H1 (cell line): ENCODE measurements around the gene DLK1. TPM values are rescaled to one million over a fixed set of nuclear protein-coding genes. Genes with fewer than 3 reads are reported as not detected.

ENCODE experiments used
- BRCA1 ChIP-seq: IDR thresholded peaks from 2 replicates; pipeline ENCODE4 v1.6.1; 2012; ENCODE audit warnings: low read depth, low read length, improper control_type of control experiment
- CHD2 ChIP-seq: IDR thresholded peaks from 2 replicates; pipeline ENCODE4 v1.6.1; 2012; ENCODE audit warnings: low read length, improper control_type of control experiment
- CTBP2 ChIP-seq: IDR thresholded peaks from 2 replicates; pipeline ENCODE4 v1.7.0; 2011; ENCODE audit warnings: borderline replicate concordance, mild to moderate bottlenecking, moderate library complexity, mixed read lengths, low read length; ENCODE audit not compliant: insufficient read depth, insufficient read length
- EZH2 ChIP-seq: fragments of 200-600 bp; sonication (generic); IDR thresholded peaks from 2 replicates; pipeline ENCODE4 v1.7.1; 2012; ENCODE audit warnings: low read depth, mild to moderate bottlenecking, moderate library complexity, low read length, inconsistent platforms; ENCODE audit not compliant: severe bottlenecking
- KDM1A ChIP-seq: fragments of 200-600, 300-600 bp; sonication (generic); IDR thresholded peaks from 2 replicates; pipeline ENCODE4 v1.7.1; 2016; ENCODE audit warnings: mild to moderate bottlenecking, low read length, borderline replicate concordance
- NANOG ChIP-seq: IDR thresholded peaks from 2 replicates; pipeline ENCODE4 v1.6.1; 2011; ENCODE audit warnings: low read length, low read depth, mild to moderate bottlenecking, inconsistent platforms; ENCODE audit not compliant: insufficient read depth, poor library complexity, severe bottlenecking
- PHF8 ChIP-seq: fragments of 200-600 bp; sonication (generic); conservative IDR thresholded peaks from 2 replicates; pipeline ENCODE4 v1.7.1; 2012; ENCODE audit warnings: low read depth, mild to moderate bottlenecking, inconsistent platforms, low read length, moderate library complexity
- SP2 ChIP-seq: IDR thresholded peaks from 2 replicates; pipeline ENCODE4 v1.6.1; 2012; ENCODE audit warnings: mild to moderate bottlenecking, low read length, inconsistent platforms
- SP4 ChIP-seq: IDR thresholded peaks from 2 replicates; pipeline ENCODE4 v1.6.1; 2012; ENCODE audit warnings: low read length, inconsistent platforms
- polyA plus RNA-seq, 7 experiments: library from polyadenylated mRNA; depleted of rRNA in 3 of 7; stranded (reverse) in 5 of 7; unstranded in 2 of 7; fragments of >200 nt in 5 of 7; fragments of 200-250 nt in 2 of 7; gene quantifications; 1 replicate in 5 of 7; 2 replicates in 1 of 7; 4 replicates in 1 of 7; pipeline versions ENCODE4 v1.2.1 to v1.2.3, GENCODE V29; 2011 to 2013; ENCODE audit warnings: missing spikeins in 2 of 7, mixed read lengths in 2 of 7
- total RNA-seq: library from RNA; stranded (reverse); fragmentation: NEBNext Ultra II Directional; extraction: Animal tissue kit (Norgen Biotek cat#: 25700); gene quantifications from 2 replicates; pipeline ENCODE4 v1.2.1, GENCODE V29; 2021

The DLK1 gene
- total and polyA plus RNA-seq, 2 of the 8 experiments (the other 6 are each of a cell fraction or from before 2014, with no cell fraction given) = 1.3 to 2.4 TPM

DNA sequence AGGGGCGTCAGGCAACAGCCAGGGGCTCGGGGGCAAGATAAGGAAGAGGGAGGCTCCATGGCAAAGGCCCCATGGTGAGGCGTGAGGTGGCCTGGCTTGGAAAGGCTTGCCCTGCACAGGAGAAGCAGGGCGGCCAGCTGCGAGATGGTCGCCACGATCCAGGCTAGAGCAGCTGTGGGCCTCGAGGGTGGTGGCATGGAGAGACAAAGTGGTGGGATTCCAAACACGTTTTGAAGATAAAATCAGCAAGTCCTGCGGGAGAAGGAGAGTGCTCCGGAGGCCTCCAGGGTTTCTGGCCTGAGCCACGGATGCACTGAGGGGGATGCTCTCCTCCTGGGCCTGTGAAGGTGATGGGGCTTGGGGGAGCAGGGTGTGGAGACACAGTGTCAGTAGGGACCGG is 20.5 kb upstream of the DLK1 start (continued):
- TF ChIP-seq EZH2 (no peak), PHF8 (no peak), SP4 (no peak), NANOG (no peak), CTBP2 (no peak), KDM1A (no peak), SP2 (no peak), CHD2 (no peak), BRCA1 (no peak)
